SK-N-SH treated with all-trans-retinoic acid at 6 μM for 48 hours (cell line): ENCODE data around the gene NBAS.
"Not testable (repeated sequence)": the region's sequence is repeated elsewhere in the genome, so short reads cannot be mapped to it uniquely, and the experiment has no call there.

Experiments used
- ATAC-seq: fragments of 200-7000 bp; cut with Tn5 transposase; 3 replicates; pipeline ENCODE4 v1.9.1; 2020; ENCODE audit warnings: mild to moderate bottlenecking, moderate library complexity
- ARNTL ChIP-seq: fragments of 450-650 bp; formaldehyde crosslinking; IDR thresholded peaks from 2 replicates; pipeline ENCODE4 v1.5.0; 2020; ENCODE audit warnings: low read depth, mild to moderate bottlenecking, moderate library complexity, borderline replicate concordance
- CREB5 ChIP-seq: fragments of 250-450 bp; sonication (Bioruptor Pico); IDR thresholded peaks from 2 replicates; pipeline ENCODE4 v1.5.1; 2020; ENCODE audit warnings: low read depth, mild to moderate bottlenecking, moderate library complexity
- CSDC2 ChIP-seq: fragments of 250-450 bp; sonication (Bioruptor Pico); IDR thresholded peaks from 2 replicates; pipeline ENCODE4 v1.5.0; 2020; ENCODE audit warnings: mild to moderate bottlenecking, moderate library complexity
- ISL1 ChIP-seq: fragments of 250-450 bp; sonication (Bioruptor Pico); IDR thresholded peaks from 2 replicates; pipeline ENCODE4 v2.1.2; 2022; ENCODE audit warnings: mild to moderate bottlenecking, moderate library complexity
- OSR1 ChIP-seq: fragments of 250-450 bp; sonication (Bioruptor Pico); IDR thresholded peaks from 2 replicates; pipeline ENCODE4 v1.8.0; 2022; ENCODE audit warnings: moderate library complexity, mild to moderate bottlenecking, inconsistent platforms
- RARB ChIP-seq: fragments of 250-450 bp; sonication (Bioruptor Pico); IDR thresholded peaks from 2 replicates; pipeline ENCODE4 v1.8.0; 2021; ENCODE audit warnings: mild to moderate bottlenecking, moderate library complexity
- SNAI2 ChIP-seq: fragments of 250-450 bp; sonication (Bioruptor Pico); IDR thresholded peaks from 2 replicates; pipeline ENCODE4 v1.5.0; 2020; ENCODE audit warnings: mild to moderate bottlenecking, moderate library complexity
- TCF4 ChIP-seq: fragments of 250-450 bp; sonication (Bioruptor Pico); IDR thresholded peaks from 2 replicates; pipeline ENCODE4 v1.8.0; 2021; ENCODE audit warnings: mild to moderate bottlenecking, moderate library complexity, borderline replicate concordance
- TSHZ2 ChIP-seq: fragments of 250-450 bp; sonication (Bioruptor Pico); IDR thresholded peaks from 2 replicates; pipeline ENCODE4 v1.5.0; 2020; ENCODE audit warnings: mild to moderate bottlenecking, moderate library complexity
- ZC3H10 ChIP-seq: fragments of 250-450 bp; sonication (Bioruptor Pico); IDR thresholded peaks from 2 replicates; pipeline ENCODE4 v1.5.1; 2021; ENCODE audit warnings: mild to moderate bottlenecking, moderate library complexity
- ZFP3 ChIP-seq: fragments of 250-450 bp; sonication (Bioruptor Pico); IDR thresholded peaks from 2 replicates; pipeline ENCODE4 v1.5.0; 2020; ENCODE audit warnings: mild to moderate bottlenecking, moderate library complexity
- ZFP30 ChIP-seq: fragments of 450-650 bp; formaldehyde crosslinking; IDR thresholded peaks from 2 replicates; pipeline ENCODE4 v1.5.0; 2022; ENCODE audit warnings: mild to moderate bottlenecking, moderate library complexity
- ZNF70 ChIP-seq: fragments of 450-650 bp; formaldehyde crosslinking; IDR thresholded peaks from 2 replicates; pipeline ENCODE4 v1.5.0; 2020; ENCODE audit warnings: mild to moderate bottlenecking, moderate library complexity
- ZNF8 ChIP-seq: fragments of 450-650 bp; formaldehyde crosslinking; IDR thresholded peaks from 2 replicates; pipeline ENCODE4 v1.5.0; 2020; ENCODE audit warnings: mild to moderate bottlenecking, moderate library complexity
- TF ChIP-seq, protein P1 (sequence below): fragments of 250-450 bp; sonication (Bioruptor Pico); IDR thresholded peaks from 2 replicates; pipeline ENCODE4 v1.8.0; 2021; ENCODE audit warnings: low read depth, mild to moderate bottlenecking, moderate library complexity, borderline replicate concordance
- TF ChIP-seq, protein P2 (sequence below): fragments of 250-450 bp; sonication (Bioruptor Pico); IDR thresholded peaks from 2 replicates; pipeline ENCODE4 v1.5.1; 2021; ENCODE audit warnings: mild to moderate bottlenecking, moderate library complexity

NBAS gene

GRCh38 chr2:15408759-15409158, 152.4 kb downstream of the NBAS start:
- TF ChIP-seq, protein P1, sequence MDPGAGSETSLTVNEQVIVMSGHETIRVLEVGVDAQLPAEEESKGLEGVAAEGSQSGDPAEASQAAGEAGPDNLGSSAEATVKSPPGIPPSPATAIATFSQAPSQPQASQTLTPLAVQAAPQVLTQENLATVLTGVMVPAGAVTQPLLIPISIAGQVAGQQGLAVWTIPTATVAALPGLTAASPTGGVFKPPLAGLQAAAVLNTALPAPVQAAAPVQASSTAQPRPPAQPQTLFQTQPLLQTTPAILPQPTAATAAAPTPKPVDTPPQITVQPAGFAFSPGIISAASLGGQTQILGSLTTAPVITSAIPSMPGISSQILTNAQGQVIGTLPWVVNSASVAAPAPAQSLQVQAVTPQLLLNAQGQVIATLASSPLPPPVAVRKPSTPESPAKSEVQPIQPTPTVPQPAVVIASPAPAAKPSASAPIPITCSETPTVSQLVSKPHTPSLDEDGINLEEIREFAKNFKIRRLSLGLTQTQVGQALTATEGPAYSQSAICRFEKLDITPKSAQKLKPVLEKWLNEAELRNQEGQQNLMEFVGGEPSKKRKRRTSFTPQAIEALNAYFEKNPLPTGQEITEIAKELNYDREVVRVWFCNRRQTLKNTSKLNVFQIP, result no peak
- TF ChIP-seq CSDC2 (CRISPR knock-in tag) (no peak), ZC3H10 (CRISPR knock-in tag) (no peak)
- ATAC-seq, result no peak

DNA sequence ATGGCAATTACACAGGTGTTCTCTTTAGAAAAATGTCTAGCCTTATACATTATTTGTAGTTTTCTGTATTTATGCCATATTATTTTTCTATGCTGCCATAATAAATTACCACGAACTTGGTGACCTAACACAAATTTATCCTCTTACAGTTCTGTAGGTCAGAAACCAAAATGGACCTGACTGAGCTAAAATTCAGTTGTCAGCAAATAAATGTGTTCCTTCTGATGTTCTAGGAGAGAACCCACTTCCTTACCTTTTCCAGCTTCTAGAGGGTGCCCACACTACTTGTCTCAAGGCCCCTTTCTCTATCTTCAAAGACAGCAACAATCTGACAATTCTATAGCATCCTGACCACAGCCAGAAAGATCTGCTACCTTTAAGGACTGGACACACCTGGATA, 153.5 kb downstream of the NBAS start:
- no peak for ATAC-seq
- TF ChIP-seq, protein P2, sequence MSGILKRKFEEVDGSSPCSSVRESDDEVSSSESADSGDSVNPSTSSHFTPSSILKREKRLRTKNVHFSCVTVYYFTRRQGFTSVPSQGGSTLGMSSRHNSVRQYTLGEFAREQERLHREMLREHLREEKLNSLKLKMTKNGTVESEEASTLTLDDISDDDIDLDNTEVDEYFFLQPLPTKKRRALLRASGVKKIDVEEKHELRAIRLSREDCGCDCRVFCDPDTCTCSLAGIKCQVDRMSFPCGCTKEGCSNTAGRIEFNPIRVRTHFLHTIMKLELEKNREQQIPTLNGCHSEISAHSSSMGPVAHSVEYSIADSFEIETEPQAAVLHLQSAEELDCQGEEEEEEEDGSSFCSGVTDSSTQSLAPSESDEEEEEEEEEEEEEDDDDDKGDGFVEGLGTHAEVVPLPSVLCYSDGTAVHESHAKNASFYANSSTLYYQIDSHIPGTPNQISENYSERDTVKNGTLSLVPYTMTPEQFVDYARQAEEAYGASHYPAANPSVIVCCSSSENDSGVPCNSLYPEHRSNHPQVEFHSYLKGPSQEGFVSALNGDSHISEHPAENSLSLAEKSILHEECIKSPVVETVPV, result no peak
- TF ChIP-seq, all 23 proteins: peak for 0

DNA sequence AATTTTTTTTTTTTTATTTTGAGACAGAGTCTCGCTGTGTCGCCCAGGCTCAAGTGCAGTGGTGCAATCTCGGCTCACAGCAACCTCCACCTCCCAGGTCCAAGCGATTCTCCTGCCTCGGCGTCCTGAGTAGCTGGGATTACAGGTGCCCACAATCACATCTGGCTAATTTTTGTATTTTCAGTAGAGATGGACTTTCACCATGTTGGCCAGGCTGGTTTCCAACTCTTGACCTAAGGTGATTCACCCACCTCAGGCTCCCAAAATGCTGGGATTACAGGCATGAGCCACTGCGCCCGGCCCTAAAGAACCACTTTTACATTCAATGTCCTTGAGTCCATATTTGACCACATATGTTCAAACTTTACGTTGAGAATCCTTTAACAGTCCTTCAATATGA, 156.6 kb downstream of the NBAS start:
- ATAC-seq, result not testable (repeated sequence)

- no peak for TF ChIP-seq ISL1
- TF ChIP-seq, protein P1, result no peak
- no peak for ATAC-seq
Measured at GRCh38 chr2:15400240-15400826, 160.8 kb downstream of the NBAS start.

GRCh38 chr2:15399241-15399640, 161.9 kb downstream of the NBAS start:
- TF ChIP-seq ZC3H10 (CRISPR knock-in tag), result no peak
- TF ChIP-seq ZNF8, result no peak
- no peak for TF ChIP-seq TCF4
- no peak for TF ChIP-seq CREB5 (CRISPR knock-in tag)
- no peak for TF ChIP-seq ZNF70 (CRISPR knock-in tag)
- no peak for TF ChIP-seq RARB
- no peak for TF ChIP-seq ARNTL (CRISPR knock-in tag)
- no peak for TF ChIP-seq ZFP3 (CRISPR knock-in tag)
- TF ChIP-seq TSHZ2 (CRISPR knock-in tag), result no peak
- no peak for TF ChIP-seq ZFP30 (CRISPR knock-in tag)
- TF ChIP-seq, protein P2, result no peak
- no peak for TF ChIP-seq OSR1 (CRISPR knock-in tag)
- TF ChIP-seq SNAI2, result no peak
- no peak for ATAC-seq
